GM12873 (cell line): Measurements from ENCODE around the gene SLTM.

Source experiments
- TF ChIP-seq, protein P1 (sequence below): IDR thresholded peaks from 2 replicates; pipeline ENCODE4 v1.5.1; 2012; ENCODE audit warnings: low read depth, mild to moderate bottlenecking, moderate library complexity, low read length, control low read depth; ENCODE audit not compliant: insufficient read depth; ENCODE audit errors: missing control alignments

Gene SLTM

DNA sequence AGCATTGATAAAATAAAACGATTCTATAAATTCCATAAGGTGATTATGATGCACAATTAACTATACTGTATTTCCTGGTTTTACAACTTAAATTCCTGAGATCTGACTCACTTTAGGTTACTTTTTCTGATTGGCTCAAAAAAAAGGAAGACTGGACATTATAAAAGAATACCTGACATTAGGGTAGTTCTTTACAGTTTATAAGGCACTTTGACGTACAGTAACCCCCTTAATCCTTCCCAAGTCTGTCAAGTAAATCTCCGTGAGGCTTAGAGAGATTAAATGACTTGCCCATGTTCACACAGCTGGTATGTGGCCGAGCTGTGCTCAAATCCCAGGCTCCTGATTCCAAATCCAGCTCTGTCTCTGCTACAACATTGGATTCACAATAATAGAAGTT, 1.0 kb upstream of the SLTM start:
- TF ChIP-seq, protein P1, sequence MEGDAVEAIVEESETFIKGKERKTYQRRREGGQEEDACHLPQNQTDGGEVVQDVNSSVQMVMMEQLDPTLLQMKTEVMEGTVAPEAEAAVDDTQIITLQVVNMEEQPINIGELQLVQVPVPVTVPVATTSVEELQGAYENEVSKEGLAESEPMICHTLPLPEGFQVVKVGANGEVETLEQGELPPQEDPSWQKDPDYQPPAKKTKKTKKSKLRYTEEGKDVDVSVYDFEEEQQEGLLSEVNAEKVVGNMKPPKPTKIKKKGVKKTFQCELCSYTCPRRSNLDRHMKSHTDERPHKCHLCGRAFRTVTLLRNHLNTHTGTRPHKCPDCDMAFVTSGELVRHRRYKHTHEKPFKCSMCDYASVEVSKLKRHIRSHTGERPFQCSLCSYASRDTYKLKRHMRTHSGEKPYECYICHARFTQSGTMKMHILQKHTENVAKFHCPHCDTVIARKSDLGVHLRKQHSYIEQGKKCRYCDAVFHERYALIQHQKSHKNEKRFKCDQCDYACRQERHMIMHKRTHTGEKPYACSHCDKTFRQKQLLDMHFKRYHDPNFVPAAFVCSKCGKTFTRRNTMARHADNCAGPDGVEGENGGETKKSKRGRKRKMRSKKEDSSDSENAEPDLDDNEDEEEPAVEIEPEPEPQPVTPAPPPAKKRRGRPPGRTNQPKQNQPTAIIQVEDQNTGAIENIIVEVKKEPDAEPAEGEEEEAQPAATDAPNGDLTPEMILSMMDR, result no peak

DNA sequence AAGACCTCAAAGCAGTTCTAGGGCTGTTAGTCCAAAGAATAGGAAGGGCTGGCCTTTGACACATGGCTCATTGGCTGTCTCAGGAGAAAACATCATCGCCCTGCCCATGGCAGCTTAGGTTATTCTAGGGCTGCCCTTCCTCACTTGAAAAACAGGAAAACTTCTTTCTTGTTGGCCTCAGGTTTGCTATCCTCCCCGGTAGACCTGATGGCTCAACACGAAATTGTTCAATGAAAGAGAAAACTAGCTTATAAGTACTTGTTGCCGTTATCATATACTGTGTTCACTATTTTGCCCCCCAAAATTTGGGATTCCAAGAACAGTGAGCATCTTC, 602 bp upstream of the SLTM start:
- TF ChIP-seq, protein P1, result no peak

DNA sequence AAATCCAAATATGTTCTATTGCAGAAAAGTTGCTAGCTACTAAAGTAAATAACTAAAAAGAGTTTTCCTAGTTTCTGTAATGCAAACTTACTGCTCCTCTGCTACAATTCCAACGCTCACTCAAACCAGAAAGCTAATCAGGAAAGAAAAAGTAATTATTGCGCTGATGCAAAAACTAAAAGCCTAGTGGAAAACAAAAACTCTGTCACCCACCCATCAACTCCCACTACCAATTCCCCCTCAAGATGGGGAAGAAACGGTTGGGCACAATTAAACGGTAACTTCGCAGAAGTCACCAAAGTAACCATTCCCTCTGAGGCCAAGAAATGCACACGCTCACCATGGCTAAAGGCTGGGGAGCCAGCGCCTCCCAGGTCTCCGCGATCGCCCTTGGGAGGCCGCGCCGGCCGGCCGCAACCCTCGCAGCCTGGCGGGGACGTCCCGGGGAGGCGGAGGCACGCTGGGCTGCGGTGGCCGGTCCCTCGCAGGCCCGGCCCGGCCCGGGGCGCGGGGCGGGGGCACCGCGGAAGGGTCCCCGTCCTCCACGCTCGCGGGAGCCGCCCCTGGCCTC, 684 bp downstream of the SLTM start:
- TF ChIP-seq, protein P1, result no peak

DNA sequence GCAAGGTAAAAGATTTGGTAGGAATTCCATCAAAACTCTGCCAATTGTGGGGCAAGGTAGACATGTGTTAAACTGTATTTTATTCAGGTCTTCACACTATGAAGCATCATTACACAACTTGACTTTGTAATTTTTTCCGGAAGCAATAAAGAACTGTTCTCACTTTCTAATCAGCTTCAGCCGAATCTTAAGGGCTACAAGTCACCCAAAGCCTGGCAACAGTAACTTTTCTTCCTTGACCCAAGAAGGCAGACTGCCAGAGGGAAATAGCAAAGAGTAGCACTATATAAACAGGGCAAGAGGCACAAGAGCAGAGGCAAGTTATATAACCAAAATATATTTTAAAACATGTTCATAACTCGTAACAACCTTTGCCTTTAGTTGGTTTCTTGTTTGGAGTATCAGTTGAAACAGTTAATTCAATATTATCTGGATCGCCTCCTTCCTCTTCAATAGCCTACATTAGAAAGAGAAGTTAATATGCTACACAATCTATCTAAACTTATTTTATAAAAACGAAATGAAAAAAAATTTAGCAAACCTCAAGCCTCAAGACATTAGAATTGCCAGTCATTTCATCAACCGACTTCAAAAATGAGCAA, 1.4 kb downstream of the SLTM start:
- TF ChIP-seq, protein P1, result no peak

DNA sequence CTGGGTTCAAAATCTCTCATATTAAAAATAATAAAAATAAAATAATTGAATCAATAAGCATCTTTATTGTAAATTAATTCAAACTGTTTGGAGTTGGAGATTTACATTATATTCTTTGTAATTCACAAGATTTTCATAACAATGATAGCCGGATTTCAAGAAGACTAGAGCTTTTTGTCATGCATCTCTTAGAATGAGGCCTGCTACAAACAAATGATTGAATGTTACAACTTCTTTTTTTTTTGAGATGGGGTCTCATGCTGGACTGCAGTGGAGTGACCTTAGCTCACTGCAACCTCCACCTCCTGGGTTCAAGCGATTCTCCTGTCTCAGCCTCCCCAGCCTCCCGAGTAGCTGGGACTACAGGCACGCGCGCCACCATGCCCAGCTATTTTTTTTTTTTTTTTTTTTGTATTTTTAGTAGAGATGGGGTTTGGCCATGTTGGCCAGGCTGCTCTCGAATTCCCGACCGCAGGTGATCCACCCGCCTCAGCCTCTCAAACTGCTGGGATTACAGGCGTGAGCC, 3.5 kb downstream of the SLTM start:
- TF ChIP-seq, protein P1, result no peak

DNA sequence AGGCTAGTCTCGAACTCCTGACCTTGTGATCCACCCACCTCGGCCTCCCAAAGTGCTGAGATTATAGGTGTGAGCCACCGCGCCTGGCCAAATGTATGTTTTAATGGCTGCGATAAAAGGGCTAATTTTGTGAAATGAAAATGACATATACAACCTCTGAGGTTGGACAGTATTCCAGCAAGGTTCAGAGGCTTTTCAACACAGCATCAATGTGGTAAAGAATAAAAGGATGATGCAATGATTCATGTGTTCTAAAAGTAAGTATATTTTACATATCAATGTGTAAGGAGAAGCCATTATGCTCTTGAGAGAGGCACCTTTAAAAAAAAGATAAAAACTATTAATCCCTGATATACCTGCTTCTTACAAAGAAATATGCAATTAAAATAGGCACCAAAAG, 6.7 kb downstream of the SLTM start:
- TF ChIP-seq, protein P1, result no peak

DNA sequence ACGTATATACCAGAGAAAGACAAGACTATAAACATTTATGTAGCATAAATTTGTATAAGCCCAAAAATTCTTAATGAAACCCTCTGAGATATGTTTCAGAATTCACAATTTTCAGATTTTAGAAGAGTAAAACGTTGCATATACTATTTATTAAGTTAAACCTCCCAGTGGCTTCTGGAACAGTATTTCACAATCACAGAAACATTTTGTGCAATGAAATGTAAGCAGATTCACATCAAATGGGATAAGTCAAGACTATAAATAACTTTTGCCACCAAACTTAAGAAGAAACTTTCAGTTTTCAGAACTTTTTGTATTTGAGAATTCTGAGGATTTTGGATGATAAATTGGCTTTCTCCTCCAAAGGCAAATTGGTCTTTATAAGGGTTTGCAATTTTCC, 9.2 kb downstream of the SLTM start:
- TF ChIP-seq, protein P1, result no peak
